ENCODE data around the gene CD300H. TPM values are rescaled to one million over a fixed set of nuclear protein-coding genes. Genes with fewer than 3 reads are reported as not detected.

Gene CD300H
- total RNA-seq, 4 donors from 2014 or later = not detected

GRCh38 chr17:74555427-74555940 lies 11.8 kb downstream of the CD300H start:
- no peak for DNase-seq (ENCODE audit: extremely low spot score)
- H3K4me3 ChIP-seq = no peak overlapping the region
- 70% methylated on average over 7 of the region's 7 CpGs for WGBS
- no peaks in the 10 kb centered on the region for H3K9me3 ChIP-seq
- peaks cover 0 to 7% (median 0%) of the 10 kb centered on the region in 4 donors for H3K27me3 ChIP-seq
- H3K4me1 ChIP-seq = no peaks in the 10 kb centered on the region
- intact Hi-C loops (cut with DNase I) = no loop called here
- no peaks in the 10 kb centered on the region for H3K36me3 ChIP-seq
- no peak overlapping the region for H3K27ac ChIP-seq (replicated peaks in 1 of 4)
- TF ChIP-seq POLR2A (IDR thresholded peaks at IDR 0.05; ENCODE audit: low read depth) (no peak), CTCF (IDR thresholded peaks at IDR 0.05) (no peak), EP300 (IDR thresholded peaks at IDR 0.05) (no peak), POLR2AphosphoS5 (IDR thresholded peaks at IDR 0.05) (no peak)

- no peaks in the 10 kb centered on the region for H3K36me3 ChIP-seq
- no peaks in the 10 kb centered on the region for H3K4me1 ChIP-seq
- intact Hi-C loops (cut with DNase I) = no loop called here
- no peak for DNase-seq (ENCODE audit: extremely low spot score)
- peaks cover 0 to 13% (median 0%) of the 10 kb centered on the region in 4 donors for H3K27me3 ChIP-seq
- whole genome bisulfite sequencing = 69% methylated on average over 6 of the region's 6 CpGs
- H3K27ac ChIP-seq (replicated peaks in 1 of 4) = no peak overlapping the region
- TF ChIP-seq POLR2AphosphoS5 (IDR thresholded peaks at IDR 0.05) (no peak), EP300 (IDR thresholded peaks at IDR 0.05) (no peak), POLR2A (IDR thresholded peaks at IDR 0.05; ENCODE audit: low read depth) (no peak), CTCF (IDR thresholded peaks at IDR 0.05) (no peak)
- no peak overlapping the region for H3K4me3 ChIP-seq
- no peaks in the 10 kb centered on the region for H3K9me3 ChIP-seq
Measured at GRCh38 chr17:74554909-74555308, 12.4 kb downstream of the CD300H start.

- Histone ChIP-seq H3K36me3 (no peaks in the 10 kb centered on the region), H3K4me3 (no peak overlapping the region), H3K27me3 (peaks cover 0 to 23% (median 0%) of the 10 kb centered on the region in 4 donors), H3K9me3 (no peaks in the 10 kb centered on the region), H3K4me1 (no peaks in the 10 kb centered on the region), H3K27ac (replicated peaks in 1 of 4) (no peak overlapping the region)
- intact Hi-C loops (cut with DNase I) = no loop called here
- WGBS = 52% methylated on average over 4 of the region's 7 CpGs
- TF ChIP-seq EP300 (IDR thresholded peaks at IDR 0.05) (no peak), POLR2AphosphoS5 (IDR thresholded peaks at IDR 0.05) (no peak), POLR2A (IDR thresholded peaks at IDR 0.05; ENCODE audit: low read depth) (no peak), CTCF (IDR thresholded peaks at IDR 0.05) (no peak)
- DNase-seq (ENCODE audit: extremely low spot score) = no peak
Measured at GRCh38 chr17:74552037-74552436, 15.3 kb downstream of the CD300H start.

GRCh38 chr17:74550602-74551001 lies 16.7 kb downstream of the CD300H start:
- intact Hi-C loops (cut with DNase I) = no loop called here
- WGBS = 66% methylated on average over 8 of the region's 15 CpGs

More at GRCh38 chr17:74550602-74551001, 16.7 kb downstream of the CD300H start:
- TF ChIP-seq EP300 (IDR thresholded peaks at IDR 0.05) (no peak), CTCF (IDR thresholded peaks at IDR 0.05) (no peak), POLR2AphosphoS5 (IDR thresholded peaks at IDR 0.05) (no peak)
- Histone ChIP-seq H3K9me3 (no peaks in the 10 kb centered on the region), H3K4me3 (no peak overlapping the region), H3K36me3 (no peaks in the 10 kb centered on the region), H3K27ac (replicated peaks in 1 of 4) (no peak overlapping the region), H3K4me1 (no peaks in the 10 kb centered on the region), H3K27me3 (peaks cover 0 to 23% (median 0%) of the 10 kb centered on the region in 4 donors)
- DNase-seq (ENCODE audit: extremely low spot score) = no peak
